T-helper 1 cell treated with Interleukin-12 subunit alpha and Interleukin-12 subunit beta and Interleukin-4 antibody, amounts not matched to agents 30 ng/mL and 1 ng/mL, for 36 hours (primary cell): ENCODE results near the gene PDCD1. TPM values are rescaled to one million over a fixed set of nuclear protein-coding genes. Genes with fewer than 3 reads are reported as not detected.
"Not testable (repeated sequence)": the region's sequence is repeated elsewhere in the genome, so short reads cannot be mapped to it uniquely, and the experiment has no call there.

Source experiments
- intact Hi-C: fragments of 100-400 bp; cut with micrococcal nuclease; formaldehyde crosslinking; loops from one replicate; pipeline ENCODE4 v1.15.1; 2024
- total RNA-seq: library from RNA; stranded (reverse); gene quantifications from 2 replicates; pipeline ENCODE4 v1.2.3, GENCODE V29; 2022

Gene PDCD1
- total RNA-seq: 7.8 and 8.9 TPM in 2 replicates

- intact Hi-C loops: loop anchor here (1.0 to 5.0 kb wide), 4 partner anchors 12 to 156 kb away; partner anchors contain the start of gene ING5
These were observed at the start of gene PDCD1 for GRCh38 chr2:241858206-241859016. PDCD1 (minus strand) TSS chr2:241858894; CDS start chr2:241858838, 56 bp downstream.

DNA sequence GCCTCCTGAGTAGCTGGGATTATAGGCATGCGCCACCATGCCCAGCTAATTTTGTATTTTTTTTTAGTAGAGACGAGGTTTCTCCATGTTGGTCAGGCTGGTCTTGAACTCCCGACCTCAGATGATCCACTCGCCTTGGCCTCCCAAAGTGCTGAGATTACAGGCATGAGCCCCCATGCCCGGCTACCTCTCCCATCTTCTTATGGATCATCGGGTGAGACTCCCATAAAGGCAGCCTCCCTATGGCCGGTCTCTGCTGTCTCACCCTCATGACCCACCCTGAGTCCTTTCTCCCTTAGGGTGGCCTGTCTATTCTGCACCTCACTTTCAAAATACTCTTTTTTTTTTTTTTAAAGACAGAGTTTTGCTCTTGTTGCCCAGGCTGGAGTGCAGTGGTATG is 49.1 kb upstream of the PDCD1 start:
- intact Hi-C loops: not testable (repeated sequence)

GRCh38 chr2:241906826-241907570 is 48.3 kb upstream of the PDCD1 start:
- intact Hi-C loops: no loop called here

DNA sequence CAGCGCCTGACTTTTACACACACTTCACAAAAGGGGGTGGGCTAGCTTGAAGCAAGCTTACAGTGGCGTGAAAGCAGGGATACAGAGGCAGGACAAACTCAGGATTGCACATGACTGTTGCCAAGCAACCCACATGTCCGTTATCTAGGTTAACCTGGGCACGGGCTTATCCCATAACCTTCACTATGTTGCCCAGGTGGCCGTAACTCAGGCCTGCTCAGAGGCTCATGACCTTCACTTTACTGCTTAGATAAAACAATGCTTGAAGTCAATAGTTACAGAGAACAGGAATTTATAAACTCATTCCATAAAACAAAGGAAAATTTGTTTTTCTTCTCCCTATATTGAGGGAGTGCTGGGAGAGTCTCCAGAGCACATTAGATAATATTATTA is 47.7 kb upstream of the PDCD1 start:
- intact Hi-C loops: not testable (repeated sequence)

GRCh38 chr2:241905716-241906377 is 47.2 kb upstream of the PDCD1 start:
- intact Hi-C loops: no loop called here

DNA sequence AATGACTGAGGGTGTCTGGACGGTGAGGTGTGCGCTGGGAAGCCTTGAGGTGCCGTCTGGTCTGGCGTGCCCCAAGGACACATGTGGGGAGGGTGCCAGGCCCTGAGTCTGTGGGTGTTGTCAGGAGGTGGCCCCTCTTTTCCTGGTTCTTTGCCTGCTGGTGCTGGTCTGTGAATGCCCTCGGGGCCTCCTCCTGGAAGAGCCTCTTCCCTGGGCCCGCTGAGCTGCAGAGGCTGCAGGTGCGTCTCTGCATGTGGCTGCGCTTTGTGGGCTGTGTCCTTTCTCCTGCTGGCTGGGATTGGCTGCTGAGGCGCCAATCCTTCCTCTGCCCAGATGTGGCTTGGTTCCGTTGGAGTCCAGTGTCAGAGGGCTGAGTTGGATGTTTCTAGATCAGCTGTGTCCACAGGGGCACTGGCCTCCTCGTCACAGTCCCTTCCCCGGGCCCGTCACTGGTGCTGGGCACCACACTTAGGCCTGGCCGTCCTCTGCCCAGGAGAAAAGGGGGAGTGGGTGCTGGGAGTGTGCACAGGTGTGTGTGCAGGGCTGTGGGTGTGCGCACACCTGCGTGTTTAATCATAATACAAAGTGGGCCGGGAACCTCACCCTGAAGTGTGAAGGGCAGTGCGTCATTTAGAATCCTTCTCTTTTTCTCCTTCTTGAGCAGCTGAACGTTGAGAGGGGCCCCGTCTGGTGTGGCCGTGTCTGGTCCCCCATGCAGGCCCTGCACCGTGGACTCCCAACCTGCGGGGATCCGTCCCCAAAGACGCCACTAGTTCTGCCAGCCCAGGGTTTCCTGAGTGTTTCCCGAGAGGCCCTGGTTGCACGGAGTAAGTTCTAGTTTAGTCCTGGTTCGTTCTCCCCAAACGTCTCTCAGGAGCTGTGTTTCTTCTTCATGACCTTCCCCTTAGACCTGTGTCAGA is 46.4 kb upstream of the PDCD1 start:
- intact Hi-C loops: no loop called here

- intact Hi-C loops: no loop called here
These were observed 45.5 kb upstream of the PDCD1 start for GRCh38 chr2:241904011-241904718.

DNA sequence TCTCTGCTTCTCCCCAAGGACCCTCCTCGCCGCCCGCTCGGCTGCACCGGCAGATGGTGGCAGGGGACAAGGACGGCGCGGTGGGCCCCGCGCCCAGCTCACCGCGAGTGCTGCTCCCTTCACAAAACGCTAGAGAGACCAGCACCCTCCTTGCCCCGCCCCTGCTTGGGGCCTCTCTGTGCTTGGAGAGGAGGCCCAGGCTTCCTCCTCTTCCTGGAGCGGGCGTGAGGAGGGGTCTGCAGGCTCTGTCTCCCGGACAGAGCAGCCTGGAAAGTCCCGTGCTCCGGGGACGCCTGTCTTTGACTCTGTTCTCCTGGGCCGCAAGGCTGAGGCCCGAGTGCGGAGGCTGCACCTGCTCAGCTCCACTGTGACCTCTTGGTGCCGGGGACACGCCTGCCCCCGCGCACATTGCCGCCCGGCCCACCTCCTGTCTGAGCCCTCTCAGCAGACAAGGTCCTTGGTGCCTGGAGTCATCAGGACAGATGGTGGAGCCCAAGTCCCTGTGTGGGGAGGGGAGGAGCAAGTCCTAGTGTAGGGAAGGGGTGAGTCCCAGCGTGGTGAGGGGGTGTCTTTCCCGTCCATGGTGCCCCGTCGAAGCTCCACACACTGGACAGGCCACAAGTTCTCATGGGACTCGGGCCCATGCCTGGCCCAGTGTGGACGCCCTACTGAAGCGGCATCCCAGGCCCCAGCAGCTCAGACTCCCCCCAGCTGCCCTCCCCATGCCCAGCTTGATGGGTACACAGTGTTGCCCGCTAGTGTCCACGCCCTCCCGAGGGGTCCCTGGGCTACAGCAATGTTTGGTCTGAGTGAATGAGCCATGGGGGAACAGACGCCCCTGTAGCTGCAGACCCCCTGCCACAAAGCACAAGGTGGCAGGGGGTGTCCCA is 44.7 kb upstream of the PDCD1 start:
- intact Hi-C loops: no loop called here

GRCh38 chr2:241902357-241902991 is 43.8 kb upstream of the PDCD1 start:
- intact Hi-C loops: no loop called here

GRCh38 chr2:241901500-241902351 is 43.0 kb upstream of the PDCD1 start:
- intact Hi-C loops: no loop called here

DNA sequence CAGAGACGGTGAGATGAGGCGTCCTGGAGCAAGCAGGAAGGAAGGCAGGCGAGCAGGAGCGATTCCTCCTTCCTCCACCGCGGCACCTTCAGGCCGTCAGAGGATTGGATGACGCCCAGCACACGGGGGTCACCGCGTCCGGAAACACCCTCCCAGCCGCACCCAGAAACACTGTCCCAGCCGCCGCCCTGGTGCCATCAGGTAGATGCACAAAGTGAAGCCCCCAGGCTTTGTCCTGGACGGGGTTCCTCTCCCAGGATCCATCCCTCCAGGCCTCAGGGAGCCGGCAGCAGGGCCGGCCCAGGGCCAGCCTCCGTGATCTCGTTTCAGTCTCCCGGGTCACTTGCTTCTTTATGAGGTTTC is 42.3 kb upstream of the PDCD1 start:
- intact Hi-C loops: no loop called here

DNA sequence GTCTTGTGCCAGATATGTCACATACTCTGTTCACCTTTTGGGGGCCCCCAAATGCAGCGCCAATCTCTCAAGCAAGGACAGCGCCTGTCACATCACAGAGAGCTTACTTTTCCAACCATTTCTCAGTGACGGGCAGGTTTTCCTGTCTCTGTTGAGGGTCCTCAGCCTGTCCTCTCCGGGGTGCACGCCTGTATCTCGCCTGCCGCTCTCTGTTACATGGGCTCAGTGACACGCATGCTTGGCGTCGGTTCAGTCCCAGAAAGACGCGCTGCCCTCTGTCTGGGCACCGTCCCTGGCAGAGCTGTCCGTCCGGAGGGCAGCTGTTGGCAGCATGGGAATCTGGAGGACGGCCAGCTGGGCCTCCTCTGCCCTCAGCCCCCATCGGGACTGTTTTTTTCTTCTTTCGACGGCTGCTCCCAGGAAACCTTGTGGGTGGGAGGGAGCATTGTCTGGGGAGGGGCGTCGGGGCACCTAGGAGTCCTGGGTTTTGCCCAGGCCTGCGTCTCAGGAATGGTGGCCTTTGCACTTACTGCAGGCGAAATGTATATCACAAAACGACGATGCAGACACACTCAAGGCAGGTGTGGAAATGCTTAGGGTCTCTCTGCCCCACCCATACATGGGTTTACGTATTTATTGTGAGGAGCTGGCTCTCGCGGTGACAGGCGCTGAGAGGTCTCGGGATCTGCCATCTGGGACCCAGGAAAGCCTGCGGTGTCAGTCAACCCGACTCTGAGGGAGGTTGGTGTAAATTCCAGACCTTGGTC is 41.7 kb upstream of the PDCD1 start:
- intact Hi-C loops: no loop called here

- intact Hi-C loops: no loop called here
These were observed 40.0 kb upstream of the PDCD1 start for GRCh38 chr2:241898463-241899270.

- intact Hi-C loops: no loop called here
These were observed 38.7 kb upstream of the PDCD1 start for GRCh38 chr2:241897231-241897916.

- intact Hi-C loops: no loop called here
These were observed 38.1 kb upstream of the PDCD1 start for GRCh38 chr2:241896746-241897201.
